Neural cell (in vitro differentiated cells): ENCODE results near the gene MCCC1. TPM values are rescaled to one million over a fixed set of nuclear protein-coding genes. Genes with fewer than 3 reads are reported as not detected.

ENCODE experiments used
- H2AFZ ChIP-seq: fragments of 200-600, 300-800 bp; sonication (generic), shearing (Covaris generic); 2 replicates; pipeline ENCODE4 v1.6.0; 2014; ENCODE audit warnings: low read depth, mild to moderate bottlenecking, antibody characterized with exemption, low read length, moderate library complexity
- H3F3A ChIP-seq: fragments of 200-600 bp; shearing (Covaris generic); 2 replicates; pipeline ENCODE4 v1.6.1; 2016; ENCODE audit warnings: mild to moderate bottlenecking, moderate library complexity, mixed read lengths, antibody characterized with exemption, low read length; ENCODE audit not compliant: insufficient read depth, poor library complexity, severe bottlenecking
- H3K27ac ChIP-seq: fragments of 200-600, 300-800 bp; sonication (generic), shearing (Covaris generic); 2 replicates; pipeline ENCODE4 v1.5.1; 2014; ENCODE audit warnings: mild to moderate bottlenecking, low read length, moderate library complexity
- H3K27me3 ChIP-seq: fragments of 300-800, 200-600 bp; sonication (generic), shearing (Covaris generic); 2 replicates; pipeline ENCODE4 v1.6.0; 2014; ENCODE audit warnings: mild to moderate bottlenecking, low read depth, low read length, moderate library complexity; ENCODE audit not compliant: insufficient read depth
- H3K36me3 ChIP-seq: fragments of 300-800, 200-600 bp; sonication (generic), shearing (Covaris generic); 2 replicates; pipeline ENCODE4 v1.5.1; 2014; ENCODE audit warnings: mild to moderate bottlenecking, antibody characterized with exemption, low read length, moderate library complexity; ENCODE audit not compliant: insufficient read depth
- H3K4me2 ChIP-seq: fragments of 300-800, 200-600 bp; sonication (generic), shearing (Covaris generic); 2 replicates; pipeline ENCODE4 v1.6.0; 2014; ENCODE audit warnings: mild to moderate bottlenecking, low read length
- H3K4me3 ChIP-seq: fragments of 300-800, 200-600 bp; sonication (generic), shearing (Covaris generic); 2 replicates; pipeline ENCODE4 v1.5.1; 2014; ENCODE audit warnings: mild to moderate bottlenecking, low read length, moderate library complexity
- H3K79me2 ChIP-seq: fragments of 200-600 bp; shearing (Covaris generic); replicated peaks from 2 replicates; pipeline ENCODE4 v1.6.0; 2014; ENCODE audit warnings: mild to moderate bottlenecking, low read length, moderate library complexity; ENCODE audit not compliant: insufficient read depth
- H3K9ac ChIP-seq: fragments of 300-800, 200-600 bp; sonication (generic), shearing (Covaris generic); 2 replicates; pipeline ENCODE4 v1.6.1; 2016; ENCODE audit warnings: mild to moderate bottlenecking, low read length, mixed read lengths
- H3K9me2 ChIP-seq: fragments of 200-600 bp; shearing (Covaris generic); 2 replicates; pipeline ENCODE4 v1.6.1; 2016; ENCODE audit warnings: mild to moderate bottlenecking, low read length, mixed read lengths; ENCODE audit not compliant: insufficient read depth
- H3K9me3 ChIP-seq: fragments of 200-600, 300-800 bp; sonication (generic), shearing (Covaris generic); 2 replicates; pipeline ENCODE4 v1.6.1; 2016; ENCODE audit warnings: mild to moderate bottlenecking, mixed run types, low read length, moderate library complexity, mixed read lengths
- H4K20me1 ChIP-seq: fragments of 200-600 bp; shearing (Covaris generic); 2 replicates; pipeline ENCODE4 v1.6.1; 2016; ENCODE audit warnings: mild to moderate bottlenecking, mixed run types; ENCODE audit not compliant: insufficient read depth
- CTCF ChIP-seq: fragments of 450-650 bp; IDR thresholded peaks from 2 replicates; pipeline ENCODE4 v1.5.1; 2014; ENCODE audit warnings: antibody characterized with exemption, mild to moderate bottlenecking, moderate library complexity; ENCODE audit not compliant: poor library complexity, severe bottlenecking
- EP300 ChIP-seq: fragments of 450-650 bp; conservative IDR thresholded peaks from 2 replicates; pipeline ENCODE4 v1.6.1; 2014; ENCODE audit warnings: antibody characterized with exemption, mild to moderate bottlenecking, moderate library complexity; ENCODE audit not compliant: poor library complexity, severe bottlenecking
- EZH2 ChIP-seq: fragments of 200-600, 300-800 bp; shearing (Covaris generic), sonication (generic); IDR thresholded peaks from 2 replicates; pipeline ENCODE4 v1.6.1; 2014; ENCODE audit warnings: antibody characterized with exemption, low read length, borderline replicate concordance, mild to moderate bottlenecking; ENCODE audit not compliant: insufficient read depth, poor library complexity, severe bottlenecking
- MXI1 ChIP-seq: fragments of 450-650 bp; conservative IDR thresholded peaks from 2 replicates; pipeline ENCODE4 v1.6.1; 2014; ENCODE audit warnings: antibody characterized with exemption, mild to moderate bottlenecking; ENCODE audit not compliant: poor library complexity, severe bottlenecking
- POLR2AphosphoS5 ChIP-seq: IDR thresholded peaks from 2 replicates; pipeline ENCODE4 v1.6.1; 2012
- RAD21 ChIP-seq: fragments of 450-650 bp; conservative IDR thresholded peaks from 2 replicates; pipeline ENCODE4 v1.6.1; 2014; ENCODE audit warnings: antibody characterized with exemption, mild to moderate bottlenecking, moderate library complexity
- SMC3 ChIP-seq: fragments of 450-650 bp; conservative IDR thresholded peaks from 2 replicates; pipeline ENCODE4 v1.6.1; 2014; ENCODE audit warnings: antibody characterized with exemption, mild to moderate bottlenecking, moderate library complexity; ENCODE audit not compliant: poor library complexity
- TAF1 ChIP-seq: IDR thresholded peaks from 2 replicates; pipeline ENCODE4 v1.6.1; 2012; ENCODE audit warnings: low read depth
- polyA plus RNA-seq: library from polyadenylated mRNA; depleted of rRNA; stranded (reverse); fragments of >200 nt; gene quantifications from 2 replicates; pipeline ENCODE4 v1.2.3, GENCODE V29; 2014
- TF ChIP-seq, protein P1 (sequence below): IDR thresholded peaks from 2 replicates; pipeline ENCODE4 v1.6.1; 2012; ENCODE audit warnings: borderline replicate concordance

The MCCC1 gene
- polyA plus RNA-seq, 1 donor from 2014 or later = 29.6 TPM

GRCh38 chr3:183081459-183082183, 17.7 kb downstream of the MCCC1 start:
- Histone ChIP-seq H3K9me3 (no peaks in the 10 kb centered on the region), H3K4me3 (no peak overlapping the region), H2AFZ (no peak overlapping the region), H3K79me2 (no peaks in the 10 kb centered on the region), H3K4me2 (no peak overlapping the region), H3K9me2 (no peaks in the 10 kb centered on the region), H3F3A (no peaks in the 10 kb centered on the region), H3K27me3 (no peaks in the 10 kb centered on the region), H3K9ac (no peak overlapping the region), H3K36me3 (peaks cover 12% of the 10 kb centered on the region), H4K20me1 (no peaks in the 10 kb centered on the region), H3K27ac (no peak overlapping the region)
- TF ChIP-seq POLR2AphosphoS5 = no peak
- TF ChIP-seq SMC3 = no peak
- TF ChIP-seq RAD21 = no peak
- no peak for TF ChIP-seq EZH2
- no peak for TF ChIP-seq CTCF
- TF ChIP-seq, protein P1, sequence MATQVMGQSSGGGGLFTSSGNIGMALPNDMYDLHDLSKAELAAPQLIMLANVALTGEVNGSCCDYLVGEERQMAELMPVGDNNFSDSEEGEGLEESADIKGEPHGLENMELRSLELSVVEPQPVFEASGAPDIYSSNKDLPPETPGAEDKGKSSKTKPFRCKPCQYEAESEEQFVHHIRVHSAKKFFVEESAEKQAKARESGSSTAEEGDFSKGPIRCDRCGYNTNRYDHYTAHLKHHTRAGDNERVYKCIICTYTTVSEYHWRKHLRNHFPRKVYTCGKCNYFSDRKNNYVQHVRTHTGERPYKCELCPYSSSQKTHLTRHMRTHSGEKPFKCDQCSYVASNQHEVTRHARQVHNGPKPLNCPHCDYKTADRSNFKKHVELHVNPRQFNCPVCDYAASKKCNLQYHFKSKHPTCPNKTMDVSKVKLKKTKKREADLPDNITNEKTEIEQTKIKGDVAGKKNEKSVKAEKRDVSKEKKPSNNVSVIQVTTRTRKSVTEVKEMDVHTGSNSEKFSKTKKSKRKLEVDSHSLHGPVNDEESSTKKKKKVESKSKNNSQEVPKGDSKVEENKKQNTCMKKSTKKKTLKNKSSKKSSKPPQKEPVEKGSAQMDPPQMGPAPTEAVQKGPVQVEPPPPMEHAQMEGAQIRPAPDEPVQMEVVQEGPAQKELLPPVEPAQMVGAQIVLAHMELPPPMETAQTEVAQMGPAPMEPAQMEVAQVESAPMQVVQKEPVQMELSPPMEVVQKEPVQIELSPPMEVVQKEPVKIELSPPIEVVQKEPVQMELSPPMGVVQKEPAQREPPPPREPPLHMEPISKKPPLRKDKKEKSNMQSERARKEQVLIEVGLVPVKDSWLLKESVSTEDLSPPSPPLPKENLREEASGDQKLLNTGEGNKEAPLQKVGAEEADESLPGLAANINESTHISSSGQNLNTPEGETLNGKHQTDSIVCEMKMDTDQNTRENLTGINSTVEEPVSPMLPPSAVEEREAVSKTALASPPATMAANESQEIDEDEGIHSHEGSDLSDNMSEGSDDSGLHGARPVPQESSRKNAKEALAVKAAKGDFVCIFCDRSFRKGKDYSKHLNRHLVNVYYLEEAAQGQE = no peak
- no peak for TF ChIP-seq TAF1
- TF ChIP-seq EP300 = no peak
- TF ChIP-seq MXI1 = no peak

- Histone ChIP-seq H3K27me3 (no peaks in the 10 kb centered on the region), H3K36me3 (peaks cover 12% of the 10 kb centered on the region), H3K79me2 (no peaks in the 10 kb centered on the region), H2AFZ (no peak overlapping the region), H3F3A (no peaks in the 10 kb centered on the region), H3K9me3 (no peaks in the 10 kb centered on the region), H4K20me1 (no peaks in the 10 kb centered on the region), H3K4me3 (no peak overlapping the region), H3K9ac (no peak overlapping the region), H3K9me2 (no peaks in the 10 kb centered on the region), H3K27ac (no peak overlapping the region), H3K4me2 (no peak overlapping the region)
- no peak for TF ChIP-seq RAD21
- no peak for TF ChIP-seq EP300
- TF ChIP-seq POLR2AphosphoS5 = no peak
- no peak for TF ChIP-seq TAF1
- TF ChIP-seq EZH2 = no peak
- TF ChIP-seq MXI1 = no peak
- TF ChIP-seq CTCF = no peak
- TF ChIP-seq SMC3 = no peak
- TF ChIP-seq, protein P1 = no peak
Measured at GRCh38 chr3:183080628-183081027, 18.7 kb downstream of the MCCC1 start.
